HepG2 (cell line): ENCODE results near the gene NCOA4. TPM values are rescaled to one million over a fixed set of nuclear protein-coding genes. Genes with fewer than 3 reads are reported as not detected.

ENCODE experiments used
- CEBPG ChIP-seq: IDR thresholded peaks from 2 replicates; pipeline ENCODE4 v1.6.1; 2016
- CREB1 ChIP-seq, 2 experiments: fragments of 450-650 bp in 1 of 2; IDR thresholded peaks; 2 replicates each; pipeline ENCODE4 v1.6.1; 2016 to 2017; ENCODE audit warnings: control low read depth in 1 of 2, mild to moderate bottlenecking in 1 of 2, missing compliant biosample characterization in 1 of 2, missing genetic modification characterization in 1 of 2
- CSRNP2 ChIP-seq: sonication (generic); formaldehyde crosslinking; conservative IDR thresholded peaks from 2 replicates; pipeline ENCODE4 v1.8.0; 2022; ENCODE audit warnings: low read depth, missing genetic modification reagents
- EED ChIP-seq: sonication (generic); formaldehyde crosslinking; IDR thresholded peaks from 2 replicates; pipeline ENCODE4 v1.5.0; 2020; ENCODE audit warnings: mild to moderate bottlenecking, missing genetic modification reagents
- ETV6 ChIP-seq: sonication (generic); formaldehyde crosslinking; conservative IDR thresholded peaks from 2 replicates; pipeline ENCODE4 v1.4.0; 2020; ENCODE audit warnings: missing genetic modification reagents
- HNRNPH1 ChIP-seq: fragments of 200-400 bp; formaldehyde crosslinking; optimal IDR thresholded peaks from 2 replicates; pipeline ENCODE3; 2017; ENCODE audit warnings: mild to moderate bottlenecking, low read depth, low read length
- KDM4B ChIP-seq: sonication (generic); formaldehyde crosslinking; IDR thresholded peaks from 2 replicates; pipeline ENCODE4 v1.4.0; 2020; ENCODE audit warnings: missing genetic modification reagents
- MEIS1 ChIP-seq: sonication (generic); formaldehyde crosslinking; IDR thresholded peaks from 2 replicates; pipeline ENCODE4 v1.9.0; 2021; ENCODE audit warnings: mild to moderate bottlenecking, missing genetic modification reagents, moderate library complexity, borderline replicate concordance
- PAX8 ChIP-seq: sonication (generic); formaldehyde crosslinking; IDR thresholded peaks from 2 replicates; pipeline ENCODE4 v1.8.0; 2022; ENCODE audit warnings: mild to moderate bottlenecking, missing genetic modification reagents, borderline replicate concordance
- RXRB ChIP-seq: IDR thresholded peaks from 2 replicates; pipeline ENCODE4 v1.6.1; 2016; ENCODE audit warnings: borderline replicate concordance, missing genetic modification reagents, missing compliant biosample characterization
- SOX13 ChIP-seq, 3 experiments: fragments of 450-650 bp in 1 of 3; sonication (generic) in 1 of 3; formaldehyde crosslinking in 1 of 3; IDR thresholded peaks in 2 of 3; conservative IDR thresholded peaks in 1 of 3; 2 replicates each; pipeline versions ENCODE4 v1.5.0 to v1.6.1; 2016 to 2020; ENCODE audit warnings: antibody characterized with exemption in 1 of 3, mild to moderate bottlenecking in 1 of 3, missing compliant biosample characterization in 1 of 3, missing genetic modification reagents in 1 of 3, moderate library complexity in 1 of 3
- SP1 ChIP-seq, 2 experiments: fragments of 450-650 bp in 1 of 2; sonication (generic) in 1 of 2; formaldehyde crosslinking in 1 of 2; IDR thresholded peaks; 2 replicates each; pipeline versions ENCODE4 v1.4.0 to v1.6.1; 2016 to 2020; ENCODE audit warnings: missing genetic modification reagents in 1 of 2
- STAT6 ChIP-seq: sonication (generic); formaldehyde crosslinking; IDR thresholded peaks from 2 replicates; pipeline ENCODE4 v1.4.0; 2020; ENCODE audit warnings: missing genetic modification reagents, mild to moderate bottlenecking, borderline replicate concordance
- TCF7 ChIP-seq: sonication (generic); IDR thresholded peaks from 2 replicates; pipeline ENCODE4 v1.6.1; 2016; ENCODE audit warnings: antibody characterized with exemption, low read depth
- TMF1 ChIP-seq: sonication (generic); formaldehyde crosslinking; IDR thresholded peaks from 2 replicates; pipeline ENCODE4 v1.8.1; 2022; ENCODE audit warnings: low read depth, missing genetic modification reagents
- ZNF143 ChIP-seq: sonication (generic); formaldehyde crosslinking; IDR thresholded peaks from 2 replicates; pipeline ENCODE4 v1.4.0; 2020; ENCODE audit warnings: missing genetic modification reagents
- ZNF296 ChIP-seq: sonication (generic); formaldehyde crosslinking; conservative IDR thresholded peaks from 2 replicates; pipeline ENCODE4 v1.5.0; 2020; ENCODE audit warnings: mild to moderate bottlenecking, missing genetic modification reagents
- ZNF33B ChIP-seq: sonication (generic); formaldehyde crosslinking; IDR thresholded peaks from 2 replicates; pipeline ENCODE4 v1.5.1; 2020; ENCODE audit warnings: mild to moderate bottlenecking, missing genetic modification reagents
- ZNF775 ChIP-seq: sonication (generic); formaldehyde crosslinking; IDR thresholded peaks from 2 replicates; pipeline ENCODE4 v1.4.0; 2020; ENCODE audit warnings: missing genetic modification reagents, mild to moderate bottlenecking, moderate library complexity, borderline replicate concordance
- polyA plus RNA-seq, 8 experiments: library from polyadenylated mRNA; depleted of rRNA in 3 of 8; stranded (reverse) in 7 of 8; unstranded in 1 of 8; fragments of >200 nt; fragmentation: Illumina TruSeq in 4 of 8; extraction: Trizol in 4 of 8; gene quantifications; 2 replicates each; pipeline versions ENCODE4 v1.2.1 to v1.2.3, GENCODE V29; 2011 to 2016; ENCODE audit warnings: low read depth in 4 of 8, missing spikeins in 1 of 8, mixed read lengths in 1 of 8; ENCODE audit not compliant: insufficient read depth in 1 of 8
- total RNA-seq, 5 experiments: library from RNA; depleted of rRNA; stranded (reverse); fragments of >200 nt; fragmentation: Illumina TruSeq; extraction: Trizol; gene quantifications; 2 replicates each; pipeline ENCODE4 v1.2.3, GENCODE V29; 2016; ENCODE audit warnings: low read depth in 1 of 5
- TF ChIP-seq, protein P1 (sequence below): sonication (generic); formaldehyde crosslinking; IDR thresholded peaks from 2 replicates; pipeline ENCODE4 v1.5.0; 2020; ENCODE audit warnings: mild to moderate bottlenecking, missing genetic modification reagents, moderate library complexity
- TF ChIP-seq, protein P2 (sequence below): sonication (generic); formaldehyde crosslinking; IDR thresholded peaks from 2 replicates; pipeline ENCODE4 v1.5.0; 2020; ENCODE audit warnings: missing genetic modification reagents

Gene NCOA4
- total and polyA plus RNA-seq, 2 of the 13 experiments (the other 11 are each of a cell fraction or from before 2014, with no cell fraction given), result 306 to 400 TPM

DNA sequence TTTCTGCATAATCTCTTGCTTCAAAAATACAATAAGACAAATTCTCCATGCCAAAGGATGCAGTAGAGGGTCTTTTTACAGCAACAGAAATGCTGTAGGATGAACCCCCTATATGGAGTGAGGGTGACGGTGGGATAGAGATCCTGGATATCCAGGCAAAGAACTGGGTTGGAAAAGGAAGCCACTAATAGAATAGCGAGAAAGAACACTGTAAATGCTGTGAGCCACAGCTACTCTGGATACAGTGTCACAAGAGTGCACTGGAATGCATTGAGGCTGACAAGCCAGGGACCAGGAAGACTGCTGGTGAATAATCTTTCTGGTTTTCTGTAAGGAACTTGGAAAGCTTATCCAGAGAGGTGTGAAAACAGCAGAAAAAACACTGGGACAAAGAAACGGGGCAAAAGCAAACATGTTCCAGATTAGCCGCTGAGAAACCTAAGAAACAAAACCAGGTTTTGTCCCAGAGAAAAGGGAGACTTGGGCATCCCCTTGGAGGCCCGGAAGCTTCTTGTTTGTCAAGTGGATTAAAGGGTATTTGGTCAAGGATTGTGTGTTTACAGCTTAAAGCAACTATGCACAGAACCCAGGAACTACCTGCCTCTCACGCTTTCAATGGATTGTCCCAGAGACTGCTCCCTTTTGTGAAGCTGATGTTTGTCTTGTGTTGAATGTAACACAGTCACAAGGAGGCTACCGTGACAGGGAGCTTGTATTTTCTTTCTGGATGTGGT is 21.8 kb upstream of the NCOA4 start (continued):
- TF ChIP-seq STAT6 (CRISPR knock-in tag) (peak; percentile 44), MEIS1 (CRISPR knock-in tag) (peak; percentile 46), ZNF775 (peak; percentile 71; the same call in 1 of the 2 replicates), ZNF143 (CRISPR knock-in tag) (0 out of 2 replicates have a peak, but pooled peaks have one; percentile 34), CREB1 (IDR thresholded peaks at IDR 0.05) (no peak), CREB1 (CRISPR knock-in tag; IDR thresholded peaks at IDR 0.05) (peak; percentile 63), TMF1 (CRISPR knock-in tag) (no peak), HNRNPH1 (no peak), EED (CRISPR knock-in tag) (0 out of 2 replicates have a peak, but pooled peaks have one; percentile 22), TCF7 (peak; percentile 87), KDM4B (CRISPR knock-in tag) (0 out of 2 replicates have a peak, but pooled peaks have one; percentile 59), RXRB (CRISPR knock-in tag) (peak; percentile 93), ZNF33B (CRISPR knock-in tag) (no peak), SP1 (IDR thresholded peaks at IDR 0.05) (no peak), SP1 (CRISPR knock-in tag; IDR thresholded peaks at IDR 0.05) (no peak), CEBPG (CRISPR knock-in tag) (peak; percentile 19; the same call in 1 of the 2 replicates), ETV6 (CRISPR knock-in tag) (no peak), ZNF296 (CRISPR knock-in tag) (no peak), PAX8 (CRISPR knock-in tag) (no peak), SOX13 (IDR thresholded peaks at IDR 0.05) (peak; percentile 95), SOX13 (CRISPR knock-in tag; conservative IDR thresholded peaks at IDR 0.05 in 1 of 2, IDR thresholded peaks at IDR 0.05 in 1 of 2) (peak in 1 of 2 experiments; percentile 99; a peak in 2 of 4 replicates), CSRNP2 (CRISPR knock-in tag) (no peak)
- TF ChIP-seq, protein P1, sequence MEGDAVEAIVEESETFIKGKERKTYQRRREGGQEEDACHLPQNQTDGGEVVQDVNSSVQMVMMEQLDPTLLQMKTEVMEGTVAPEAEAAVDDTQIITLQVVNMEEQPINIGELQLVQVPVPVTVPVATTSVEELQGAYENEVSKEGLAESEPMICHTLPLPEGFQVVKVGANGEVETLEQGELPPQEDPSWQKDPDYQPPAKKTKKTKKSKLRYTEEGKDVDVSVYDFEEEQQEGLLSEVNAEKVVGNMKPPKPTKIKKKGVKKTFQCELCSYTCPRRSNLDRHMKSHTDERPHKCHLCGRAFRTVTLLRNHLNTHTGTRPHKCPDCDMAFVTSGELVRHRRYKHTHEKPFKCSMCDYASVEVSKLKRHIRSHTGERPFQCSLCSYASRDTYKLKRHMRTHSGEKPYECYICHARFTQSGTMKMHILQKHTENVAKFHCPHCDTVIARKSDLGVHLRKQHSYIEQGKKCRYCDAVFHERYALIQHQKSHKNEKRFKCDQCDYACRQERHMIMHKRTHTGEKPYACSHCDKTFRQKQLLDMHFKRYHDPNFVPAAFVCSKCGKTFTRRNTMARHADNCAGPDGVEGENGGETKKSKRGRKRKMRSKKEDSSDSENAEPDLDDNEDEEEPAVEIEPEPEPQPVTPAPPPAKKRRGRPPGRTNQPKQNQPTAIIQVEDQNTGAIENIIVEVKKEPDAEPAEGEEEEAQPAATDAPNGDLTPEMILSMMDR (CRISPR knock-in tag), result peak; percentile 38
- TF ChIP-seq, protein P2, sequence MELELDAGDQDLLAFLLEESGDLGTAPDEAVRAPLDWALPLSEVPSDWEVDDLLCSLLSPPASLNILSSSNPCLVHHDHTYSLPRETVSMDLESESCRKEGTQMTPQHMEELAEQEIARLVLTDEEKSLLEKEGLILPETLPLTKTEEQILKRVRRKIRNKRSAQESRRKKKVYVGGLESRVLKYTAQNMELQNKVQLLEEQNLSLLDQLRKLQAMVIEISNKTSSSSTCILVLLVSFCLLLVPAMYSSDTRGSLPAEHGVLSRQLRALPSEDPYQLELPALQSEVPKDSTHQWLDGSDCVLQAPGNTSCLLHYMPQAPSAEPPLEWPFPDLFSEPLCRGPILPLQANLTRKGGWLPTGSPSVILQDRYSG (CRISPR knock-in tag), result no peak
